GM18520 (cell line): Measurements from ENCODE around the gene GP1BA.

ENCODE experiments used
- ATAC-seq: cut with Tn5 transposase; IDR thresholded peaks from one replicate; pipeline ENCODE4 v1.9.1; 2021; ENCODE audit not compliant: unreplicated experiment

Gene GP1BA

GRCh38 chr17:4931963-4932362, at the start of gene GP1BA:
TSS of gene GP1BA (plus strand) at chr17:4932277. CDS start at chr17:4932605, 328 bp downstream.
- ATAC-seq = no peak

- ATAC-seq = no peak
These were observed 47.6 kb upstream of the GP1BA start for GRCh38 chr17:4884489-4884888.

- no peak for ATAC-seq
These were observed 45.2 kb upstream of the GP1BA start for GRCh38 chr17:4886830-4887229.

GRCh38 chr17:4887581-4887980, 44.5 kb upstream of the GP1BA start:
- no peak for ATAC-seq

GRCh38 chr17:4891411-4892410, 40.4 kb upstream of the GP1BA start:
- no peak for ATAC-seq

- no peak for ATAC-seq
These were observed 39.4 kb upstream of the GP1BA start for GRCh38 chr17:4892499-4893221.

GRCh38 chr17:4893272-4893671, 38.8 kb upstream of the GP1BA start:
- no peak for ATAC-seq

- ATAC-seq = no peak
These were observed 38.1 kb upstream of the GP1BA start for GRCh38 chr17:4893721-4894560.

GRCh38 chr17:4895121-4895520, 37.0 kb upstream of the GP1BA start:
- no peak for ATAC-seq

- no peak for ATAC-seq
These were observed 36.3 kb upstream of the GP1BA start for GRCh38 chr17:4895657-4896331.

GRCh38 chr17:4896332-4897197, 35.5 kb upstream of the GP1BA start:
- ATAC-seq = no peak

- no peak for ATAC-seq
These were observed 34.8 kb upstream of the GP1BA start for GRCh38 chr17:4897198-4897687.

- ATAC-seq = no peak
These were observed 34.3 kb upstream of the GP1BA start for GRCh38 chr17:4897785-4898184.

- ATAC-seq = no peak
These were observed 33.7 kb upstream of the GP1BA start for GRCh38 chr17:4898351-4898750.

- no peak for ATAC-seq
These were observed 33.1 kb upstream of the GP1BA start for GRCh38 chr17:4898927-4899326.

GRCh38 chr17:4899341-4900230, 32.5 kb upstream of the GP1BA start, which contains the start of gene C17orf107:
TSS of gene C17orf107 (plus strand) at chr17:4899536. CDS start at chr17:4899763, 227 bp downstream.
- ATAC-seq = no peak

GRCh38 chr17:4900231-4901107, 31.6 kb upstream of the GP1BA start:
- no peak for ATAC-seq
